Lower leg skin (tissue), 3 donors: Measurements from ENCODE around the gene GRM8.

Experiments used
- POLR2A ChIP-seq, 2 donors: fragments of 450-650 bp; IDR thresholded peaks; one replicate each; pipeline ENCODE4 v1.6.1; 2016 to 2017; ENCODE audit warnings: antibody characterized with exemption in 2 of 2, mild to moderate bottlenecking in 1 of 2, moderate library complexity in 1 of 2
- TF ChIP-seq, protein P1 (sequence below), 3 donors: fragments of 450-650 bp; IDR thresholded peaks; one replicate each; pipeline ENCODE4 v1.5.1; 2016; ENCODE audit warnings: antibody characterized with exemption in 3 of 3, mild to moderate bottlenecking in 3 of 3, moderate library complexity in 2 of 3

DNA sequence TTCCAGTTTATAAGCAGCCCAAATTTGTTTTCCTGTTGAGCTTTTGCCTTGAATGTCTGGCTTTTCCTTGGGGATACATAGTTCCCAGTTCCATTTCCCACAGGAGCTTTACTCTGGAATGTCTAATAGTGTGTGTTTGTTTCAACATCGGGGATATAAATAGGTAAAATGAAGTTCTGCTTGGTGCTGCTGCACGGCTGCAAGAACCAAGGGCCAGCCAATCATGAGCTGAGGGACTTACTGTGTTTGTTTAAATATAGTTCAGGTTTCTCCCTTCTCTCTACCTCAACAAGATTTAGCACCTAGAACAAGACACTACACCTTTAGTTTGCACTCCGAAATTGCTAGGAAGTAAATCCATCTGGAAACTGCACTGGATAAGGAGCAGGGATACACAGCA is 43.9 kb downstream of the GRM8 start:
- TF ChIP-seq, protein P1, sequence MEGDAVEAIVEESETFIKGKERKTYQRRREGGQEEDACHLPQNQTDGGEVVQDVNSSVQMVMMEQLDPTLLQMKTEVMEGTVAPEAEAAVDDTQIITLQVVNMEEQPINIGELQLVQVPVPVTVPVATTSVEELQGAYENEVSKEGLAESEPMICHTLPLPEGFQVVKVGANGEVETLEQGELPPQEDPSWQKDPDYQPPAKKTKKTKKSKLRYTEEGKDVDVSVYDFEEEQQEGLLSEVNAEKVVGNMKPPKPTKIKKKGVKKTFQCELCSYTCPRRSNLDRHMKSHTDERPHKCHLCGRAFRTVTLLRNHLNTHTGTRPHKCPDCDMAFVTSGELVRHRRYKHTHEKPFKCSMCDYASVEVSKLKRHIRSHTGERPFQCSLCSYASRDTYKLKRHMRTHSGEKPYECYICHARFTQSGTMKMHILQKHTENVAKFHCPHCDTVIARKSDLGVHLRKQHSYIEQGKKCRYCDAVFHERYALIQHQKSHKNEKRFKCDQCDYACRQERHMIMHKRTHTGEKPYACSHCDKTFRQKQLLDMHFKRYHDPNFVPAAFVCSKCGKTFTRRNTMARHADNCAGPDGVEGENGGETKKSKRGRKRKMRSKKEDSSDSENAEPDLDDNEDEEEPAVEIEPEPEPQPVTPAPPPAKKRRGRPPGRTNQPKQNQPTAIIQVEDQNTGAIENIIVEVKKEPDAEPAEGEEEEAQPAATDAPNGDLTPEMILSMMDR (IDR thresholded peaks at IDR 0.05): no peak
- TF ChIP-seq POLR2A (IDR thresholded peaks at IDR 0.05): no peak
